MM.1S (cell line): ENCODE results near the gene ARID2.

Source experiments
- DNase-seq: peaks from one replicate; pipeline ENCODE4 v3.0.0-alpha.2; 2015
- H2AFZ ChIP-seq: fragments of 300-600 bp; sonication (generic); 2 replicates; pipeline ENCODE4 v1.6.0; 2016; ENCODE audit warnings: antibody characterized with exemption, low read length
- H3F3A ChIP-seq: fragments of 300-600 bp; sonication (generic); 2 replicates; pipeline ENCODE4 v1.6.1; 2016; ENCODE audit warnings: mild to moderate bottlenecking, antibody characterized with exemption, low read length, moderate library complexity, mixed read lengths; ENCODE audit not compliant: insufficient read depth
- H3K27ac ChIP-seq: fragments of 300-600 bp; sonication (generic); 2 replicates; pipeline ENCODE4 v1.5.1; 2016; ENCODE audit warnings: mild to moderate bottlenecking, low read length
- H3K27me3 ChIP-seq: fragments of 300-600 bp; sonication (generic); replicated peaks from 2 replicates; pipeline ENCODE4 v1.6.0; 2016; ENCODE audit warnings: low read length; ENCODE audit not compliant: insufficient read depth
- H3K36me3 ChIP-seq: fragments of 300-600 bp; sonication (generic); replicated peaks from 2 replicates; pipeline ENCODE4 v1.6.1; 2016; ENCODE audit warnings: mild to moderate bottlenecking, low read length, mixed read lengths; ENCODE audit not compliant: insufficient read depth
- H3K4me1 ChIP-seq: fragments of 300-600 bp; sonication (generic); 2 replicates; pipeline ENCODE4 v1.6.1; 2016; ENCODE audit warnings: low read length, mixed read lengths
- H3K4me2 ChIP-seq: fragments of 300-600 bp; sonication (generic); 2 replicates; pipeline ENCODE4 v1.6.0; 2016; ENCODE audit warnings: low read depth, low read length
- H3K4me3 ChIP-seq: fragments of 300-600 bp; sonication (generic); 2 replicates; pipeline ENCODE4 v1.5.1; 2016; ENCODE audit warnings: low read length, mixed read lengths
- H3K79me2 ChIP-seq: fragments of 300-600 bp; sonication (generic); 2 replicates; pipeline ENCODE4 v1.6.1; 2016; ENCODE audit warnings: mixed run types, low read length, mixed read lengths
- H3K9ac ChIP-seq: fragments of 300-600 bp; sonication (generic); 2 replicates; pipeline ENCODE4 v1.6.1; 2016; ENCODE audit warnings: low read length, mixed read lengths
- H3K9me2 ChIP-seq: fragments of 300-600 bp; sonication (generic); replicated peaks from 2 replicates; pipeline ENCODE4 v1.6.1; 2016; ENCODE audit warnings: mild to moderate bottlenecking, low read length, mixed read lengths; ENCODE audit not compliant: insufficient read depth
- H3K9me3 ChIP-seq: fragments of 300-600 bp; sonication (generic); replicated peaks from 2 replicates; pipeline ENCODE4 v1.6.1; 2016; ENCODE audit warnings: mild to moderate bottlenecking, low read length, mixed read lengths; ENCODE audit not compliant: insufficient read depth
- H4K20me1 ChIP-seq: fragments of 300-600 bp; sonication (generic); 2 replicates; pipeline ENCODE4 v1.6.1; 2016; ENCODE audit warnings: mild to moderate bottlenecking, low read length, moderate library complexity, mixed read lengths; ENCODE audit not compliant: insufficient read depth
- EZH2 ChIP-seq: fragments of 300-600 bp; sonication (generic); optimal IDR thresholded peaks from 2 replicates; pipeline ENCODE3; 2017; ENCODE audit warnings: low read depth, mild to moderate bottlenecking, antibody characterized with exemption, low read length, mixed read lengths
- EZH2phosphoT487 ChIP-seq: fragments of 300-600 bp; sonication (generic); IDR thresholded peaks from 2 replicates; pipeline ENCODE4 v1.6.1; 2018; ENCODE audit warnings: antibody characterized with exemption, low read length
- TF ChIP-seq, protein P1 (sequence below): fragments of 300-600 bp; sonication (generic); IDR thresholded peaks from 2 replicates; pipeline ENCODE4 v1.5.1; 2016; ENCODE audit warnings: antibody characterized with exemption, low read length, mixed read lengths

ARID2 gene, protein sequence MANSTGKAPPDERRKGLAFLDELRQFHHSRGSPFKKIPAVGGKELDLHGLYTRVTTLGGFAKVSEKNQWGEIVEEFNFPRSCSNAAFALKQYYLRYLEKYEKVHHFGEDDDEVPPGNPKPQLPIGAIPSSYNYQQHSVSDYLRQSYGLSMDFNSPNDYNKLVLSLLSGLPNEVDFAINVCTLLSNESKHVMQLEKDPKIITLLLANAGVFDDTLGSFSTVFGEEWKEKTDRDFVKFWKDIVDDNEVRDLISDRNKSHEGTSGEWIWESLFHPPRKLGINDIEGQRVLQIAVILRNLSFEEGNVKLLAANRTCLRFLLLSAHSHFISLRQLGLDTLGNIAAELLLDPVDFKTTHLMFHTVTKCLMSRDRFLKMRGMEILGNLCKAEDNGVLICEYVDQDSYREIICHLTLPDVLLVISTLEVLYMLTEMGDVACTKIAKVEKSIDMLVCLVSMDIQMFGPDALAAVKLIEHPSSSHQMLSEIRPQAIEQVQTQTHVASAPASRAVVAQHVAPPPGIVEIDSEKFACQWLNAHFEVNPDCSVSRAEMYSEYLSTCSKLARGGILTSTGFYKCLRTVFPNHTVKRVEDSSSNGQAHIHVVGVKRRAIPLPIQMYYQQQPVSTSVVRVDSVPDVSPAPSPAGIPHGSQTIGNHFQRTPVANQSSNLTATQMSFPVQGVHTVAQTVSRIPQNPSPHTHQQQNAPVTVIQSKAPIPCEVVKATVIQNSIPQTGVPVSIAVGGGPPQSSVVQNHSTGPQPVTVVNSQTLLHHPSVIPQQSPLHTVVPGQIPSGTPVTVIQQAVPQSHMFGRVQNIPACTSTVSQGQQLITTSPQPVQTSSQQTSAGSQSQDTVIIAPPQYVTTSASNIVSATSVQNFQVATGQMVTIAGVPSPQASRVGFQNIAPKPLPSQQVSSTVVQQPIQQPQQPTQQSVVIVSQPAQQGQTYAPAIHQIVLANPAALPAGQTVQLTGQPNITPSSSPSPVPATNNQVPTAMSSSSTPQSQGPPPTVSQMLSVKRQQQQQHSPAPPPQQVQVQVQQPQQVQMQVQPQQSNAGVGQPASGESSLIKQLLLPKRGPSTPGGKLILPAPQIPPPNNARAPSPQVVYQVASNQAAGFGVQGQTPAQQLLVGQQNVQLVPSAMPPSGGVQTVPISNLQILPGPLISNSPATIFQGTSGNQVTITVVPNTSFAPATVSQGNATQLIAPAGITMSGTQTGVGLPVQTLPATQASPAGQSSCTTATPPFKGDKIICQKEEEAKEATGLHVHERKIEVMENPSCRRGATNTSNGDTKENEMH (N-terminal part only)

DNA sequence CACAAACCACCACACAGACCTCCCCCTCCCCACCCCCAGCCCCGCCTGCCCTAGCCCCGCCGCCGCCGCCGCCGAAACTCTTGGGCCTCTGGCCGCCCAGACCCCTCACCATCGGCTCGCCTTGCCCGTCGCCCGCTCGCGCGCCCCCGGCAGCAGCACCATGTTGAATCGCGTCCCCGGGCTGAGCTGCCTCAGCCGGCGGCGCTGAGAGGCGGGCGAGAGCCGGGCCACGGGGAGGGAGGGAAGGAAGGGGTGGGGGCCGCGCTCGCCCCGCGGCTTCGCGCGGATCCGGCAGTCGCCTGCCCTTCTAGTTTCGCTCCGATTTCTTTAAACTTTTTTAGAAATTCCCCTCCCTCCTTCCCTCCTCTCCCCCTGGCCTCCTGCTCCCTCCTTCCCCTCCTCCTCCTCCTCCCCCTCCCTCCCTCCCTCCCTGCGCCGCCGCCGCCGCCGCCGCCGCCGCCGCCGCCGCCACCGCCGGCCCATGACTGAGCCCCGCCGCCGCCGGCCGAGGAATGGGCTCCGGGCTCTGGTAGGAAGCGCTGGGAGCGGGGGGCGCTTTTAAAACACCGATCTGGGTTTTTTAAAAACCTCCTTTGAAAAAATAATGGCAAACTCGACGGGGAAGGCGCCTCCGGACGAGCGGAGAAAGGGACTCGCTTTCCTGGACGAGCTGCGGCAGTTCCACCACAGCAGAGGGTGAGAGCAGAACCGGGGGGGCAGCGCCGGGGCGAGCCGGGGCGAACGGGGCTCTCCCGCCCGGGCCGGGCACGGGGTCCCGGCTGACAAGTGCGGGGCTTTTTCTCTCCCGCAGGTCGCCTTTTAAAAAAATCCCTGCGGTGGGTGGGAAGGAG, at the start of gene ARID2:
TSS of gene ARID2 (plus strand) at position 474 of the 851 bp plus-strand sequence. CDS start at position 605, 131 bp downstream.
- Histone ChIP-seq H3K27ac (peak within 1 kb of the TSS; percentile 95), H3K36me3 (no peaks in the 10 kb centered on the region; the same call in 1 of the 2 replicates), H3K9me2 (no peaks in the 10 kb centered on the region), H2AFZ (peak within 1 kb of the TSS; percentile 77), H3K4me3 (peak within 1 kb of the TSS; percentile 83), H3K4me2 (peak within 1 kb of the TSS; percentile 95), H3K9me3 (no peaks in the 10 kb centered on the region), H3K27me3 (no peaks in the 10 kb centered on the region), H3F3A (peaks cover 38% of the 10 kb centered on the region), H3K4me1 (peaks cover 16% of the 10 kb centered on the region), H3K9ac (peak within 1 kb of the TSS; percentile 97), H4K20me1 (no peaks in the 10 kb centered on the region), H3K79me2 (peaks cover 74% of the 10 kb centered on the region)
- DNase-seq = peak; percentile 82
- TF ChIP-seq, protein P1, sequence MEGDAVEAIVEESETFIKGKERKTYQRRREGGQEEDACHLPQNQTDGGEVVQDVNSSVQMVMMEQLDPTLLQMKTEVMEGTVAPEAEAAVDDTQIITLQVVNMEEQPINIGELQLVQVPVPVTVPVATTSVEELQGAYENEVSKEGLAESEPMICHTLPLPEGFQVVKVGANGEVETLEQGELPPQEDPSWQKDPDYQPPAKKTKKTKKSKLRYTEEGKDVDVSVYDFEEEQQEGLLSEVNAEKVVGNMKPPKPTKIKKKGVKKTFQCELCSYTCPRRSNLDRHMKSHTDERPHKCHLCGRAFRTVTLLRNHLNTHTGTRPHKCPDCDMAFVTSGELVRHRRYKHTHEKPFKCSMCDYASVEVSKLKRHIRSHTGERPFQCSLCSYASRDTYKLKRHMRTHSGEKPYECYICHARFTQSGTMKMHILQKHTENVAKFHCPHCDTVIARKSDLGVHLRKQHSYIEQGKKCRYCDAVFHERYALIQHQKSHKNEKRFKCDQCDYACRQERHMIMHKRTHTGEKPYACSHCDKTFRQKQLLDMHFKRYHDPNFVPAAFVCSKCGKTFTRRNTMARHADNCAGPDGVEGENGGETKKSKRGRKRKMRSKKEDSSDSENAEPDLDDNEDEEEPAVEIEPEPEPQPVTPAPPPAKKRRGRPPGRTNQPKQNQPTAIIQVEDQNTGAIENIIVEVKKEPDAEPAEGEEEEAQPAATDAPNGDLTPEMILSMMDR = no peak
- no peak for TF ChIP-seq EZH2phosphoT487
- TF ChIP-seq EZH2 = no peak

DNA sequence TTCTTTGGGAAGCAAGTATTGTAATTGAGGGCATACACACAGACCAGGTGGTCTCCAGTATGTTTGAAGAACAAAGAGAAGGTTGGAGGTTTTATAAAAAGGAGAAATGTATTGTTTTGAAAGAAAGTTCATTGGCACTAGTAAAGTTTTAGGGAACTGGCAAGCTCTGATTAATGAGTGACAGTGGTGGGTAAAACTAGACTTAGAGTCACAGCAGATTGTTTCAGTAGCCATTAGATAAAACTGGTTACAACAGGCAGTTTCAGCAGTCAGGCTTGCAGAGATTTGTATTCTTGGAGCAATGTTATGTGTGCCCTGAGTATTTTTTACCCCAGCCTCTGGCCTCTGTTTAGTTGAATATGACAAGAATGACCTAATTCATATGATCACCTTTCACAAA, 49.1 kb upstream of the ARID2 start:
- H3K4me1 ChIP-seq = no peaks in the 10 kb centered on the region
- H3K9ac ChIP-seq = no peak overlapping the region
- H2AFZ ChIP-seq = no peak overlapping the region
- no peak overlapping the region for H3K4me3 ChIP-seq
- DNase-seq = no peak
- H3K36me3 ChIP-seq = no peaks in the 10 kb centered on the region
- no peaks in the 10 kb centered on the region for H3K9me2 ChIP-seq
- H3K79me2 ChIP-seq = no peaks in the 10 kb centered on the region
- H3K27me3 ChIP-seq = no peaks in the 10 kb centered on the region
- no peaks in the 10 kb centered on the region for H4K20me1 ChIP-seq
- no peak overlapping the region for H3K4me2 ChIP-seq
- no peak for TF ChIP-seq EZH2
- no peak overlapping the region for H3K27ac ChIP-seq
- H3K9me3 ChIP-seq = no peaks in the 10 kb centered on the region
- H3F3A ChIP-seq = no peaks in the 10 kb centered on the region

DNA sequence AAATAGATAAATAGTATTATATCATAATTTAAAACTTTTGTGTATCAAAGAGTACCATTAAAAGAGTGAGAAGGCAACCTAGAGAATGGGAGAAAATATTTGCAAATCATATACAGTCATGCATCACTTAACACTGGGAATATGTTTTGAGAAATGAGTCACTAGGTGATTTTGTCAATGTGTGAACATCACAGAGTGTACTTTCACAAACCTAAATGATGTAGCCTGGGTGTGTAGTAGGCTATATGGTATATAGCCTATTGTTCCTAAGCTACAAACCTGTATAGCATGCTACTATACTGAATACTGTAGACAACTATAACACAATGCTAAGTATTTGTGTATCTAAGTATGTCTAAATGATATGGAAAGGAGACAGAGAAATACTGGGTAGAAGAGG, 48.0 kb upstream of the ARID2 start:
- no peaks in the 10 kb centered on the region for H4K20me1 ChIP-seq
- H3K27me3 ChIP-seq = no peaks in the 10 kb centered on the region
- no peak overlapping the region for H3K9ac ChIP-seq
- DNase-seq = no peak
- no peaks in the 10 kb centered on the region for H3K79me2 ChIP-seq
- no peak overlapping the region for H3K4me3 ChIP-seq
- no peaks in the 10 kb centered on the region for H3K9me2 ChIP-seq
- no peaks in the 10 kb centered on the region for H3F3A ChIP-seq
- no peaks in the 10 kb centered on the region for H3K36me3 ChIP-seq
- no peak overlapping the region for H3K4me2 ChIP-seq
- H3K27ac ChIP-seq = no peak overlapping the region
- H2AFZ ChIP-seq = no peak overlapping the region
- H3K9me3 ChIP-seq = no peaks in the 10 kb centered on the region
- TF ChIP-seq EZH2 (no peak), EZH2phosphoT487 (no peak)
- TF ChIP-seq, protein P1 = no peak
- H3K4me1 ChIP-seq = no peaks in the 10 kb centered on the region
